ENCODE data around the gene KLHDC7B.

Gene KLHDC7B

GRCh38 chr22:50560034-50560433, 14.3 kb downstream of the KLHDC7B start:
- Mint-ChIP-seq H3K4me3 (no peak overlapping the region), H3K9me3 (no peaks in the 10 kb centered on the region), H3K36me3 (ENCODE audit: low read depth) (no peaks in the 10 kb centered on the region), H3K27me3 (ENCODE audit: low read depth, poor library complexity) (peaks cover 48% of the 10 kb centered on the region), H3K4me1 (peaks cover 11% of the 10 kb centered on the region), H3K27ac (no peak overlapping the region)
- DNase-seq = no peak
- no peak for TF ChIP-seq CTCF (IDR thresholded peaks at IDR 0.05)

GRCh38 chr22:50561401-50562358, 16.0 kb downstream of the KLHDC7B start:
- Mint-ChIP-seq H3K9me3 (no peaks in the 10 kb centered on the region), H3K4me3 (peak overlapping the region; percentile 49), H3K36me3 (ENCODE audit: low read depth) (no peaks in the 10 kb centered on the region), H3K27ac (no peak overlapping the region), H3K4me1 (peaks cover 11% of the 10 kb centered on the region), H3K27me3 (ENCODE audit: low read depth, poor library complexity) (peaks cover 50% of the 10 kb centered on the region)
- no peak for DNase-seq
- no peak for TF ChIP-seq CTCF (IDR thresholded peaks at IDR 0.05)

- Mint-ChIP-seq H3K4me3 (peak within 1 kb of the TSS; percentile 90), H3K36me3 (ENCODE audit: low read depth) (peaks cover 2% of the 10 kb centered on the region), H3K9me3 (no peaks in the 10 kb centered on the region), H3K27ac (no peak within 1 kb of the TSS), H3K27me3 (ENCODE audit: low read depth, poor library complexity) (peaks cover 53% of the 10 kb centered on the region), H3K4me1 (peaks cover 11% of the 10 kb centered on the region)
- peak; percentile 99 for DNase-seq
- TF ChIP-seq CTCF (IDR thresholded peaks at IDR 0.05) = peak; percentile 89
These were observed 17.1 kb downstream of the KLHDC7B start, which contains the start of gene SYCE3 for GRCh38 chr22:50562523-50563412. Gene SYCE3 (minus strand): TSS chr22:50562919. CDS start chr22:50556405, 6,514 bp downstream.

GRCh38 chr22:50563413-50564160, 17.9 kb downstream of the KLHDC7B start:
- TF ChIP-seq CTCF (IDR thresholded peaks at IDR 0.05) = no peak
- H3K4me3 Mint-ChIP-seq = peak overlapping the region; percentile 90
- H3K4me1 Mint-ChIP-seq = peaks cover 11% of the 10 kb centered on the region
- no peaks in the 10 kb centered on the region for H3K9me3 Mint-ChIP-seq
- H3K27me3 Mint-ChIP-seq (ENCODE audit: low read depth, poor library complexity) = peaks cover 52% of the 10 kb centered on the region
- no peak for DNase-seq
- peaks cover 4% of the 10 kb centered on the region for H3K36me3 Mint-ChIP-seq (ENCODE audit: low read depth)
- no peak overlapping the region for H3K27ac Mint-ChIP-seq

GRCh38 chr22:50564289-50564688, 18.6 kb downstream of the KLHDC7B start:
- Mint-ChIP-seq H3K4me3 (peak overlapping the region; percentile 16), H3K36me3 (ENCODE audit: low read depth) (peaks cover 6% of the 10 kb centered on the region), H3K27me3 (ENCODE audit: low read depth, poor library complexity) (peaks cover 48% of the 10 kb centered on the region), H3K9me3 (no peaks in the 10 kb centered on the region), H3K27ac (no peak overlapping the region), H3K4me1 (peaks cover 11% of the 10 kb centered on the region)
- TF ChIP-seq CTCF (IDR thresholded peaks at IDR 0.05) = no peak
- no peak for DNase-seq
